ENCODE measurements around the gene GCC2.

- TF ChIP-seq POLR2AphosphoS5 (IDR thresholded peaks at IDR 0.05; ENCODE audit: low read depth, low read length) (no peak), TAF1 (IDR thresholded peaks at IDR 0.05; ENCODE audit: borderline replicate concordance, insufficient read depth, low read length) (no peak), REST (IDR thresholded peaks at IDR 0.05; ENCODE audit: insufficient read depth in 1 of 2, low read depth in 2 of 2, low read length in 2 of 2) (no peak), SIN3A (IDR thresholded peaks at IDR 0.05; ENCODE audit: borderline replicate concordance, insufficient read depth, low read length) (no peak), FOXP2 (optimal IDR thresholded peaks at IDR 0.05; ENCODE audit: borderline replicate concordance, extremely low read depth, extremely low read length, insufficient read depth) (no peak)
These were observed 3.8 kb upstream of the GCC2 start for GRCh38 chr2:108444941-108445840.
